Activated T-helper 9 cell treated with anti-CD3 and anti-CD28 coated beads, Interleukin-2, amount 50 U/mL, for 16 hours (primary cell): ENCODE data around the gene DNMT1.

ENCODE experiments used
- DNase-seq: peaks from one replicate; pipeline ENCODE4 v3.0.0-alpha.2; 2020; ENCODE audit warnings: low read depth

The DNMT1 gene

DNA sequence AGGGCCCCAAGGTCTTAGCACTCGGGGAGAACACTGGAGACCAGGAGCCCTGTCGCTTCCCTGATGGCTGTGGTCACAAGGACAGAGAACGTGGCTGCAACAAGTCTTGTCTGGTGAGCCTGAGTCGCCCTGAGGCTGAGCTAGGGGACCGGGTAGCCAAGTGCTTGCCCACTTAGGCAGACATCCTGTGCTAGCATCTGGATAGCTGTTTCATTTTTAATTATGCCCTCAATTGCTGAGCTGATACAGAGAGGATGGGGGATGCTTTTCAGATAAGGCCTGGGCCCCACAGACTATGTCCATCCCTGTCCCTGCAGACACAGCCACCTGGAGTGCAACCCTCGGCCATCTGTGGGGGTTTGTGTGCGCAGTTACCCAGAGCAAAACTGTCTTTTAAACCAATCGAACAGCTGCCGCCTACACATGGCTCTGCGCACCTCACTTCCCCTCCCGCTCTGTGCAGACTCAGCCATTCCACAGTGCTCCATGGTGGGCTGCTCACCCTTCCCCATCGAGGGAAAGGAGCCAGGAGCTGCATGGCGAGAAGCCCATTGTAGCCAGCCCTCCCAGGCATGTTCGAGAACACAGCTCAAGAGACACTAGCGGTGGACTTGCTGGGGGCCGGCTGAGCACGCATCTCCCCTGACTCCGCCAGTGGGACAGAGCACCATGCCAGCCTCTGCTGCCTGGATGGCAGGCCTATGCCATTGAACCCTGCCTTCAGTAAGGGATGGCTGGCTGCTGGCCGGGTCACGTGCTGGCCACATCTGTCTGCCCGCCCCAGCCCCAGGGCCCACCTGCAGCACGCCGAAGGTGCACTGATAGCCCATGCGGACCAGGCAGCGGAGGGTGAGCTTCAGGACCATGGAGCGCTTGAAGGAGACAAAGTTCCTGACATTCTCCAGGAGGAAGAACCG, 55.6 kb downstream of the DNMT1 start:
- DNase-seq, result no peak

GRCh38 chr19:10137751-10138682, 56.7 kb downstream of the DNMT1 start:
- no peak for DNase-seq

GRCh38 chr19:10136936-10137335, 57.8 kb downstream of the DNMT1 start:
- no peak for DNase-seq

DNA sequence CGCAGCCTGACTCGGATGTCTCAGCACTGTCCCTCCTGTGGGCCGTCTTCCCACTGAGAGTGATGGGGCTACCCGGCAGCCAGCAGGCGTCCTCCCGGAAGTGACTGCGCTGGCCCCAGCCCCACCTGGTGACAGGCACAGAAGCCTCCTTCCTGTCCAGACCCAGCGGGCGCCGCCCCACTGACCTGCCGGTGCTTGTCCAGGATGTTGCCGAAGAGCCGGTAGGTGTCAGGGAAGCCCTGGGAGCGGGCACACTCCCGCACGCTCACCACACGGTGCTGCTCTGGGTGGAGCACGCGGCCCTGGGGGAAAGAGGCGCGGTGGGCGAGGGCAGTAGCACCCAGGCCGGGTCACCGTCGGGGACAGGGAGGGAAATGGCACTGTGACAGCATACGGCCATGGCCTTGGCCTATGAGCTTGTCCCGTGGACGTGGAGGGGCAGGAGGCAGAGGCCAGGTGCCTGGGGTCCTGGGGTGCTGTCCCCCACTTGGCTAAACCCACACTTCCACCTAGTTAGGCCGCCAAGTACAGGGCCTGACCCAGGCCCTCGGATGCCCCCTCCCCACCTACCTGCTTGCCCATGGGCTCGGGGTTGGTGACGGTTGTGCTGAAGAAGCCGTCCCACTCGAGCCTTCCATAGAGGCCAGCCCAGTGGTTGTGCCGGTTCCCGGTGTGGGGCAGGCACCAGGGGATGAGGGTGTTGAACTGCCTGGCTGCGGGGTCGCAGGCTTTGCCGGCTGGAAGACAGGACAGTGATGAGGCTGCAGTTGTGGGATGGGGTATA, 59.0 kb downstream of the DNMT1 start:
- no peak for DNase-seq

GRCh38 chr19:10134040-10134439, 60.7 kb downstream of the DNMT1 start:
- DNase-seq, result no peak

GRCh38 chr19:10133596-10133995, 61.2 kb downstream of the DNMT1 start:
- DNase-seq, result no peak

DNA sequence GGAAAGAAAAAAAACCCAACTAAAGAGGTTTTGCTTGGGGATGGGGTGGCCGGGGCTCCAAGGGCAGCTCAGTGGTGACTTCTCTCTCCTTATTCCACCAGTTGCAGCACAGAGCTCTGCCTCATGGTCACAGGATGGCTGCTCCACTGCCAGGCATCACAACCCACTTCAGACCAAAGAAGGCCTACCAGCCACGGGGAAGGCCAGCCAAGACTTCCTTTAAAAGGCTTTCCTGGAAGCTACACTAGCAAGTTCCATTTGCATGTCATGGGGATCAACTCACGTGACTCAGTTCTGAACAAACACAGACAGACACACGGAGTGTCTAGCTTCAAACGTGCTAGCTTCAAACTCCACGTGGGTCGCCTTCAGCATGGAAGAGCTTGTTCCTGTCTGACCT, 61.8 kb downstream of the DNMT1 start:
- DNase-seq, result no peak

DNA sequence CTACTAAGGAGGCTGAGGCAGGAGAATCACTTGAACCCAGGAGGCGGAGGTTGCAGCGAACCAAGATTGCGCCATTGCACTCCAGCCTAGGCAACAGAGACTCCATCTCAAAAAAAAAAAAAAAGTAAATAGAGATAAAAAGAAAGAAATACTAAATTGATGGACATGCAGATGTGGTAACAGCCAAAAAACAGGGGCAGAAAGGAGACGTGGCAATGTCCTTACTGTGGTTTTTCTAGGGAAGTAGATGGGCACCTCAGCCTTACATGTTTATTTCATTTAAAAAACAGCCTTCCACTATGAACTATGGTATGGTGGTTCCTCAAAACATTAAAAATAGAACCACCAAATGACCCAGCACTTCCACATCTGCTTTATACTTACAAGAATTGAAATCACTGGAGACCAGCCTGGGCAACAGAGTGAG, 68.5 kb downstream of the DNMT1 start:
- no peak for DNase-seq

GRCh38 chr19:10124429-10124828, 70.3 kb downstream of the DNMT1 start:
- DNase-seq, result no peak

GRCh38 chr19:10122045-10122444, 72.7 kb downstream of the DNMT1 start:
- DNase-seq, result no peak

GRCh38 chr19:10120538-10121189, 74.1 kb downstream of the DNMT1 start:
- DNase-seq, result no peak

- DNase-seq, result no peak
These were observed 75.8 kb downstream of the DNMT1 start for GRCh38 chr19:10118960-10119359.

GRCh38 chr19:10116866-10117616, 77.7 kb downstream of the DNMT1 start:
- no peak for DNase-seq

DNA sequence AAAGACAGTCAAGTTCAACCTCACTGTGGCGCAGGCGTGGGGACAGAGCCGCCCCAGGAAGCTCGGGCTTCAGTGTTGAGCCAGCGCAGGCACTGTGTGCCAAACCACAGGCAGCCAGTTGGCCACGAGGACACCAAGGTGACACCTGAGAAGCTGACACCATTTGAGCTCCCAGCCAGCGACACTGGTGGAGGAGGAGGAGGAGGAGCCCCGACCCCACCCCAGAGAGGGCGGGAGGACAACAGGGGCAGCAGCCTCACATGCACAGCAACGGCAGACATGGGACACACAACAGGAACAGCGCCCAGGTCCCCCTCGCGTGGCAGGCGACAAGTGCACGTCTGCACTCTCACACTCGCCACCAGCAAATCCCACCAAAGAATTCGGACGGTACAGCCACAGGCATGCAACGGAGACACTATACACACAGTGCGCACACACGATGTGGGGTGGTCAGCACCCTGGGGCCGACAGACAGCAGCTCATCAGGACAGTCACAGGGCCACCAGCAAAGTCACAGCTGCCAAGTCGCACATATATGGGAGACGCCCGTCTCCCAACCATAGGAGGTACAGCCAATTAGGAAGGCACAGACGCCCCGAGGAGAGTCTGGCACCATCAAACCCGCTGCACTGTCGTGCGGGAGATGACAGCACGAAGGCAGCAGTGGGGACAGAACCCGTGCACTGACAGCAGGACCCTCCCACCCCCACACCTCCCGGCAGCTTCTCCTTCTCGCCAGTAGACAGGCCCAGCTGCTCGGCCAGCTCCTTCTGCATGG, 78.5 kb downstream of the DNMT1 start:
- DNase-seq, result no peak

DNA sequence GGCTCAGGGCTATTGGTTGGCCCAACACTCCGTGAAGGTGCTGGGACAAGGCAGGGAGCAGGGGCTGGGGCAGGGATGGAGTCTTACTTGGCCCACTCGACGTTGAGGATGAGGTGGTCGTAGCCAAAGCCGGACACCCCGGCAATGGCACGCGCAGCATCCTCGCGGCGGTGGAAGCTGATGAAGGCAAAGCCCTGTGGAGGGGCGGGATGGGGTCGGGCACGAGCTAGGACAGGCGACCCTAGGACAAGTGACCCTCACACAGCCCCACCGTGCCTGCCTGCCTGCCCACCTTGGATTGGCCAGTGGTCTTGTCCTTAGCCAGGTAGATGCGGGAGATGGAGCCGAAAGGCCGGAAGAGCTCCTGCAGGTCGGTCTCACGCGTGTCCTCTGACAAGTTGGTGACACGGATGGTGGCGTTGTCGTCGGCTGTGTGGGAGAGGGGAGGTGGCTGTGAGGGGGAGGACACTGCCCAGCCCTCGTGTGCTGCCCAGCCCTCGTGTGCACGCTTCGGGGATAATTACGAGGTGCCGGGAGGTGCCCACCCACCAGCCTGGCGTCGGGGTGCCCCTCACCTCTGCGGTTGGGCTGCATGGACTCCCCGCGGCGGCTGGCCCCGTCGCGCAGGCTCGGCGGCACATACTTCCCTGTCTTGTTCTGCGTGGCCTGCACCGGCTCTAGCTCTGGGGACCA, 79.2 kb downstream of the DNMT1 start:
- no peak for DNase-seq

GRCh38 chr19:10114651-10115391, 79.9 kb downstream of the DNMT1 start:
- DNase-seq, result no peak

DNA sequence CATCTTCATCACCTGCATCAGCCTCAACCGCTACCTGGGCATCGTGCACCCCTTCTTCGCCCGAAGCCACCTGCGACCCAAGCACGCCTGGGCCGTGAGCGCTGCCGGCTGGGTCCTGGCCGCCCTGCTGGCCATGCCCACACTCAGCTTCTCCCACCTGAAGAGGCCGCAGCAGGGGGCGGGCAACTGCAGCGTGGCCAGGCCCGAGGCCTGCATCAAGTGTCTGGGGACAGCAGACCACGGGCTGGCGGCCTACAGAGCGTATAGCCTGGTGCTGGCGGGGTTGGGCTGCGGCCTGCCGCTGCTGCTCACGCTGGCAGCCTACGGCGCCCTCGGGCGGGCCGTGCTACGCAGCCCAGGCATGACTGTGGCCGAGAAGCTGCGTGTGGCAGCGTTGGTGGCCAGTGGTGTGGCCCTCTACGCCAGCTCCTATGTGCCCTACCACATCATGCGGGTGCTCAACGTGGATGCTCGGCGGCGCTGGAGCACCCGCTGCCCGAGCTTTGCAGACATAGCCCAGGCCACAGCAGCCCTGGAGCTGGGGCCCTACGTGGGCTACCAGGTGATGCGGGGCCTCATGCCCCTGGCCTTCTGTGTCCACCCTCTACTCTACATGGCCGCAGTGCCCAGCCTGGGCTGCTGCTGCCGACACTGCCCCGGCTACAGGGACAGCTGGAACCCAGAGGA, 80.6 kb downstream of the DNMT1 start:
- DNase-seq, result no peak

- DNase-seq, result no peak
These were observed 81.2 kb downstream of the DNMT1 start for GRCh38 chr19:10113592-10113963.
